ENCODE measurements around the gene AKR1C3.

GRCh38 chr10:5092375-5092774, 1.8 kb upstream of the AKR1C3 start:
- TF ChIP-seq CTCF (IDR thresholded peaks at IDR 0.05) (no peak), POLR2A (IDR thresholded peaks at IDR 0.05) (no peak), POLR2AphosphoS5 (IDR thresholded peaks at IDR 0.05) (no peak), EP300 (IDR thresholded peaks at IDR 0.05) (no peak)

Measured in sigmoid colon (tissue), 4 donors.